GM20000 (cell line): Measurements from ENCODE around the gene TTC27.
A peak's percentile ranks its signal among the peaks of the same experiment; 100 is the strongest.

Source experiments
- DNase-seq: peaks from one replicate; pipeline ENCODE4 v3.0.0; 2012; ENCODE audit warnings: low spot score
- CTCF ChIP-seq: IDR thresholded peaks from 2 replicates; pipeline ENCODE4 v1.5.1; 2012; ENCODE audit warnings: mild to moderate bottlenecking, control low read depth; ENCODE audit errors: extremely low read depth, missing control alignments

Gene TTC27

GRCh38 chr2:32711908-32712501 is 84.2 kb downstream of the TTC27 start:
- no peak for TF ChIP-seq CTCF
- DNase-seq = no peak

- no peak for DNase-seq
- TF ChIP-seq CTCF = no peak
These were observed 85.0 kb downstream of the TTC27 start for GRCh38 chr2:32712870-32713269.

GRCh38 chr2:32714521-32714920 is 86.7 kb downstream of the TTC27 start:
- no peak for DNase-seq
- no peak for TF ChIP-seq CTCF

GRCh38 chr2:32715391-32715841 is 87.6 kb downstream of the TTC27 start:
- no peak for TF ChIP-seq CTCF
- peak; percentile 59 for DNase-seq

GRCh38 chr2:32715981-32716380 is 88.1 kb downstream of the TTC27 start:
- no peak for DNase-seq
- no peak for TF ChIP-seq CTCF

GRCh38 chr2:32716598-32716997 is 88.7 kb downstream of the TTC27 start:
- DNase-seq = no peak
- TF ChIP-seq CTCF = no peak

GRCh38 chr2:32718752-32719151 is 90.9 kb downstream of the TTC27 start:
- no peak for TF ChIP-seq CTCF
- no peak for DNase-seq
